Lung microvascular endothelial cell (primary cell): ENCODE measurements around the gene TPCN1. TPM values are rescaled to one million over a fixed set of nuclear protein-coding genes. Genes with fewer than 3 reads are reported as not detected.

Experiments
- DNase-seq, 2 donors: peaks; one replicate each; pipeline versions ENCODE4 v3.0.0 to v3.0.0-alpha.2; 2010; ENCODE audit warnings: low read depth in 2 of 2
- total RNA-seq: library from RNA; depleted of rRNA; stranded (reverse); fragments of >200 nt; gene quantifications from 2 replicates; pipeline ENCODE4 v1.2.1, GENCODE V29; 2014

Gene TPCN1
- total RNA-seq, 1 donor from 2014 or later, result 3.8 TPM

GRCh38 chr12:113333877-113334785, 112.9 kb downstream of the TPCN1 start:
- peak; percentile 12 to 32 for DNase-seq

DNA sequence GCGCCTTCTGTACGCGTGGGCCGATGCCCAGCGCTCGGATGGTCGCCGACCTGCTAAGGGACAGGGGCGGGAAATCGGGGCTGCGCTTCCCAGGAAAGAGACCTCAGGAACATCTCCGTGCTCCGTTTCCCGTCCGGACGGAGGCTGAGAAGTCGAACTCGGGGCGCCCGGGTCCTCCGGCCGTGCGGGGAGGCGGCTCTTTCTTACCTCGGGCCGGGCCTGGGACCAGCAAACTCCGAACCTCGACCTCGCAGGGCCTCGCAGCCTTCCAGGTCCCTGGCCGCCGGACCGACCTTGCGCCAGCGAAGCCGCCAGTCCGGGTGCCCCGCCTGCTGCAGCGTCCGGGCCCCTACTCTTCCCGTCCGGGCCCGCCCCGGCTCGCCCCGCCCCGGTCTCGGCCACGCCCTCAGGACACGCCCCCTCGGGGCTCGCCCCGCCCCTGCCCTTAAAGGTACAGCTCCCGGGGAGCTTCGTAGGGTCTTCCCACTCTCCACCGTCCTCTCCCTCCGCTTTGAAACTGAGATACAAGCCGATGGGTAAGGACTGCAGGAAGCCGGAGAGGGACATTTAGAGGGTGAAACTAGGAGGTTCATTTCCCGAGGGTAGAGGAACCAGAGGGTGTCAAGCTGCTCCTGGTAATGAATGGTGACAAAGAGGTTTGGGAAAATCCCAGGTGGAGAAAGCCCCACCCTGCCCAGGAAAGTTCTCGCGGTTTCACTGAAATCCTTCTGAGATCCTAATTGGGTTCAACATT, 113.7 kb downstream of the TPCN1 start, which contains the start of gene SLC8B1:
TSS of gene SLC8B1 (minus strand) at position 324 of the 754 bp plus-strand sequence. CDS start 2,231 bp downstream, outside the sequence.
- peak; percentile 79 to 85 for DNase-seq

DNA sequence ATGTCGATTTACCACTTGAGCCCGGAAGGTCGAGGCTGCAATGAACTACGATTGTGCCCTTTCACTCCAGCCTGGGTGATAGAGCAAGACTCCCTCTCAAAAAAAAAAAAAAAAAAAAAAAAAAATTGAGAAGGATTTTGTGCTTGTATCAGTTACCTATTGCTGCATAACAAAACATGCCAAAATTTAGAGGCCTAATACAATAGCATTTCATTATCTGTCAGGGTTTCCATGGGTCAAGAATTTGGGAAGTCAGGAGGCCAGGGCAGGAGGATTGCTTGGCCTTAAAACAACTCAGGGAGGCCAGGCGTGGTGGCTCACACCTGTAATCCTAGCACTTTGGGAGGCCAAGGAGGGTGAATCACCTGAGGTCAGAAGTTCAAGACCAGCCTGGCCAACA, 118.3 kb downstream of the TPCN1 start:
- no peak for DNase-seq

DNA sequence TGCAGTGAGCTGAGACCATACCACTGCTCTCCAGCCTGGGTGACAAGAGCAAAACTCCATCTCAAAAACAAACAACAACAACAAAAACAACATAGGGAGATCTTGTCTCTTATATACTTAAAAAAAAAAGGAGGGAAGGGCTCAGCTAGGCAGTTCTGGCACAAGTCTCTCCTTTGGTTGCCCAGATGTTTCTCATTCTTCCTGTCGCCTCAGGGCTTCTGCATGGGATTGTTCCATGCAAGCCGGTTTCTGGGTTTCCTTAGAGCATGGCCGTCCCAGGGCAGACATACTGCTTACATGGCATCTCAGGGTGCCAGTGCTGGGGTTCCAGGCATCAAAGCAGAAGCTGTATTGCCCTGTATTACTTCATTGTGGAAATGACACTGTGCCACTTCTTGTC, 118.8 kb downstream of the TPCN1 start:
- no peak for DNase-seq

- no peak for DNase-seq
Measured at GRCh38 chr12:113341535-113341934, 120.3 kb downstream of the TPCN1 start.

GRCh38 chr12:113345318-113345717, 124.1 kb downstream of the TPCN1 start:
- no peak for DNase-seq

- no peak for DNase-seq
Measured at GRCh38 chr12:113346353-113346752, 125.1 kb downstream of the TPCN1 start.

DNA sequence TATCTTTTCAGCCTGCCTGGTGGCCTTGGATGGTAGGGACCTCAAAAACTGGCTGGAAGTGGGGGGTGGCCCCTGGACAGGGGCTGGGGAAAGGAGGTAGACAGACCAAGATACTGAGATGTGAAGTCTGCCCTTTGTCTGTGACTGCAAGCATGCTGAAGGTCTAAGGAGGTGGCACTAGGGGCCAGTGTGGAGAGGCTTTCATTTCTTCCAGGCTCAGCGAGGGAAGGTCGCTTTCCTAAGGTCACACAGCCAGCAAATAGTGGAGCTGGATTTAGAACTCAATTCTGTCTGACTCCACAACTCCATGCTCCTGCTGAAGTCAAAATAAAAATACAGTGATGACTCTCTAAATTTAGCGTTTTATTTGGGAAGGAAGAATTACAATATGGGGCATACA, 125.8 kb downstream of the TPCN1 start:
- no peak for DNase-seq

GRCh38 chr12:113347892-113348291, 126.6 kb downstream of the TPCN1 start:
- no peak for DNase-seq

Other genes starting within 250 kb of the TPCN1 start
- 0.60 and 3.3 TPM in 2 replicates for gene OAS2, start 242.9 kb upstream of the TPCN1 start, total RNA-seq
- gene DTX1, start 164.7 kb upstream of the TPCN1 start, total RNA-seq, result 0.65 and 4.6 TPM in 2 replicates
- not detected in 2 replicates for gene RASAL1, start 85.7 kb upstream of the TPCN1 start, total RNA-seq
- gene CFAP73, start 71.7 kb upstream of the TPCN1 start, total RNA-seq, result not detected in 2 replicates
- 30.2 and 31.4 TPM in 2 replicates for gene DDX54, start 36.0 kb upstream of the TPCN1 start, total RNA-seq
- 13.1 and 15.9 TPM in 2 replicates for gene RITA1, start 35.7 kb upstream of the TPCN1 start, total RNA-seq
- gene SLC8B1, start 113.6 kb downstream of the TPCN1 start, total RNA-seq, result 11.3 and 17.9 TPM in 2 replicates
- gene PLBD2, start 137.1 kb downstream of the TPCN1 start, total RNA-seq, result 9.9 and 13.7 TPM in 2 replicates
- not detected in 2 replicates for gene SDS, start 182.4 kb downstream of the TPCN1 start, total RNA-seq
- 3.9 and 4.2 TPM in 2 replicates for gene SDSL, start 200.9 kb downstream of the TPCN1 start, total RNA-seq